ENCODE measurements around the gene CYB5A.

Gene CYB5A

DNA sequence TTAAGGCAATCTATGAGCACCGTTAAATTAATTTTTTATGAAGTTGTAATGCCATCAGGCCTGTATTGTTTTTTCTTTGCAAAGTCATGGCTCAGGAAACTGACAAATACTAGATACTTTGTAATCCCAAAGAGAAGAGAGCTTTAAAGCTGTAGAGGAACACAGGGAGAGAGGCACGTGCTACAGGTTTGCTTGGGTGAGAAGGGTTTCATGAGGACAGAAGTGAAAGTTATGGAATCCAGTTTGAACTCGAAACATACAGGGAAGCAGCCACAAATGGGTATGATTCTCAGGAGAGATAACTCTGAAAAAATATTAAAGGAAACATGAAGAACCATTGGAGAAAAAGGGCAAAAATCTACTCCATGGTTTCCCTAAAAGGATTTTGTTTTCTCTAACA, 49.8 kb downstream of the CYB5A start:
- DNase-seq: no peak

DNA sequence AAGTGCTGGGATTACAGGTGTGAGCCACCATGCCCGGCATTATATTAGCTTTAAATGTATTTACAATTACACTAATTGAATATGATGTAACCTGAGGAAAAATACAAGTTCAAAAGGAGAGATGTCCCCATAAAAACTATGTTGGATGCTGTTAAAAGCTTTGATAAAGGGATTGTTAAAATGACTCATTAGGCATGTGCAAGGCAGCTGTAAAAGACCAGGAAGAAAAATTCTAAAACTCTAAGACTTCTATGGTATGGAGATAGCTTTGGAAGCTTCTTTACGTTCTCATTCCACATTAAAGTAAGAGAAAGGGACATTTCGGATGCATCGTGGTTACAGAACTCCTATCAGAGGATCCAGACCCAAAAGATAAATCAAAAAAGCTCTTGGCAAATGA, 50.3 kb downstream of the CYB5A start:
- no peak for DNase-seq

GRCh38 chr18:74239567-74239966, 52.2 kb downstream of the CYB5A start:
- DNase-seq: no peak

DNA sequence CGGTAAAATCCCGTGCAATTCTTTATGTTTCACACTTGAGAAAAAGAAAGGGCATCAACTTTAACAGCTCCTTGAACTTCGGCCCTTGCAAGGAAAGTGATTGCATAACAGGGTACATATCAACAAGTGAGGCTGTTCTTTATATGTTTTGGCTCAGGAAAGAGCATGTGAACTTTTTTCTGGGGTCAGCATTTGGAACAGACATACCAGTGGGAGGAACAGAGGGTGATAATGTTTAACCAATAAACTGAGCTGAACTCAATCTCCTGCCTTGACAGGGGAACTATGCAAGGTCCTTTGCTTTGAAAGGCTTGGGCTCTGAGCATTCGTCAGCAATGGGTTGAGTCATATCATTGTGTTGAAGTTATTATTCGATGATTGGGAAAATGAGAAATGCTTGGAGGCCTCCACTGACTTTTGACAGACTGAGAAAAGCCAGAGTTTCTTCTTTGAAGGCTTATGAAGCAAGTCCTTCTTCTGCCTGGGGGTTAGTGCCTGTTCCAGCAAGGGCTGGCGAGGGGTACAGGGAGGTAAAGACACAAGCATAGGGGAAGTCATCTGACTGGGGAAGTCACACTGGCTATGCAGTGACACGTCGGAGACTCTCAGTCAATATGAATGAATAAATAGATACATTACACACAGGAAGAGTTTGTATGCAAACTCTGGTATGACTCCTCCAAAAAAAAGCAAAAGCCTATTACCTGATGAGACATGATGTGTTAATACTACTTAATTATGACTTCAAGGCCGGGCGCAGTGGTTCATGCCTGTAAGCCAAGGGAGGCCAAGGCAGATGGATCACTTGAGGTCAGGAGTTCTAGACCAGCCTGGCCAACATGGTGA, 57.2 kb downstream of the CYB5A start:
- no peak for DNase-seq

GRCh38 chr18:74233933-74234325, 57.8 kb downstream of the CYB5A start:
- DNase-seq: no peak

DNA sequence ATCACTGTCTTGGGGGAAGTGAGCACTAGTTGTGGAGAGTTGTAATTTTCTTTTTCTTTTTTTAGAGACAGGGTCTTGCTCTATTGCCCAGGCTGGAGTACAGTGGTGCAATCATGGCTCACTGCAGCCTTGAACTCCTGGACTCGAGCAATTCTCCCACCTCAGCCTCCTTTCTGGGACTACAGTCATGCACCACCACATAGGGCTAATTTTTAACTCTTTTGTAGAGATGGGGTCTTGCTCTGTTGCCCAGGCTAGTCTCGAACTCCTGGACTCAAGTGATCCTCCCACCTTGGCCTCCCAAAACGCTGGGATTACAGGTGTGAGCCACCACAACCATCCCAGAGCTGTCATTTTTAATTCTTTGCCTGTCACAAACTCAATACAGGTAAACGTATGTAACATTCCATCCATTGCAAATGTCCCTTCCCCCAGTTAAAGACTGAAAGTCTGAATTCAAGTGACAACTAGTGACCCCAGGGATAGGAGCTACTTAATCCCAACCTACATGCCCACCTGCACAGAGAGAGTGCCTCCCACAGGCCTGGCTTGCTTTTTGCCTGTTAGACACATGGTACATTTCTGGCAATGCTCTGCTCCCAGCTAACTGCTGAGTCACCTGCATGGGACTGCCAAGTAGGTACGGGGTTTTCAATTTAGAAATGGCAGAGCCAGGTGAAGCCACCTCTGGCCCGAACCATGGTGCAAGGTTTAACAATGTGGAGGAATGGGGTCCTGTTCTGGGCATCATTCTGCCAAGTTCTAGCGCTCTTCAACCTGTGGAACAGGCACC, 60.6 kb downstream of the CYB5A start:
- DNase-seq: no peak

DNA sequence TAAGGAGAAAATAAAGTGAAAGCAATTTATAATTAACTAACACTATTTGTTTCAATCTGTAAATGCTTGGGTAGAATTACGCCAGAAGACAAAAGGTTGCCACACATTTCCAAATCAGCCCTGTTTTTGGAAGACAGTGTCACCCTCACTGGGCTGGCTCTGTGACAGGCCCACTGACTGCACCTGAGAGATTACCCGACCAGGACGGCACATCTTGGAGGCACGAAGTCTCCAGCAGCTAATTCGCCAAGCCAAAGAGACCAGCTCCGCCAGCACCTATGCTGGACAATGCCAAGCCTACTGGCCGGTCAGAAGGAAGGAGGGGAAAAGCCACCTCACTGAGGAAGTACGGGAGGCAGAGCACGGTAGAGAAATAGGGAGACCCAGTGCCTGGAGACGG, 61.9 kb downstream of the CYB5A start:
- DNase-seq: no peak

DNA sequence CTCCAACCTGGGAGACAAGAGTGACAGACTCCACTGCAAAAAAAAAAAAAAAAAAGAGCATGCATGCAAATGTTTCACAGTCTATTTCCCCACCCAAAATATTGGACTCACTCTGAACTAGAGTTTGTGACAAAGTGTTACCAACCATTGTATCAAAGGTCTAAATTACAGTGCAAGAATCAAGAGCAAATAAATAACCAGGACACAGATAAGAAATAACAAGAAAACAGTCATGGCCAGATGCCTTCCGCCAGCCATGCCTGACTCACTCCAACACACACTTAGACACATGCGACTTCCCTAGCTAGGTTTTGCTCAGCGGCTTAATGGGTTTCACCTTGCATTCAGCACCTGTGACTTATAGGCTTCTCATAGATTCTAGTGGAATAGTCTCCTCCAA, 62.8 kb downstream of the CYB5A start:
- DNase-seq: no peak

DNA sequence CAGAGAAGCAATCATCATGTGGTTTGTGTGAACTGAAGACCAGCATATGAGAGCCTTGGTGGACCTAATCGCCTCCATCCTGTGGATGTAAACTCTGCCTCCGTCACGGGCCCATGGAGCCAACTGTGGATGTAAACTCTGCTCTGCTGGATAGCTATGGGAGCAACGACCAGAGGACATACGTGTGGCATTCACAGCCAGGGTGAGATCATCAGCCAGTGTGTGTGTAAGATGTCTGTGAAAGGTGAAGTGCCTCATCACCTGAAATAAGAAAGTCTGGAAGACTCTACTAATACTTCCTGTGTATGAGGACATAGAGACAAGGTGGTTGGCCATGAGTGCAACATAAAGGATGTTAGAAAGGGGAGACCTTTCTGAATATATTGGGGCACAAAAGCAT, 63.5 kb downstream of the CYB5A start:
- DNase-seq: no peak

DNA sequence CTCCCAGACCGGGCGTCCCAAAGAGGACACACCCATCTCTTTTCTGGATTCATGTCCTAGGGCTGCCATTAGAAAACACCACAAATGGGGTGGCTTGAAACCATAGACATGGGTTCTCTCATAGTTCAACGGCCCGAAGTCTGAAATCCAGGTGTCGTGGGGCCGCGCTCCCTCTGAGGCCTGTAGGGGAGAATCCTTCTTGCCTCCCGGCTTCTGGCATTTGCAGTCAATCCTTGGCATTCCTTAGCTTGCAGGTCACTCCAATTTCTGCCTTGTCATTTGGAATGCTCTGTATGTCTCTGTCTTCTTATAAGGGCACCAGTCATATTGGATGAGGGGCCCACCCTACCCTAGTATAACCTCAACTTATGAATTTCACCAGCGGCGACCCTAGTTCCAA, 65.1 kb downstream of the CYB5A start:
- DNase-seq: no peak

DNA sequence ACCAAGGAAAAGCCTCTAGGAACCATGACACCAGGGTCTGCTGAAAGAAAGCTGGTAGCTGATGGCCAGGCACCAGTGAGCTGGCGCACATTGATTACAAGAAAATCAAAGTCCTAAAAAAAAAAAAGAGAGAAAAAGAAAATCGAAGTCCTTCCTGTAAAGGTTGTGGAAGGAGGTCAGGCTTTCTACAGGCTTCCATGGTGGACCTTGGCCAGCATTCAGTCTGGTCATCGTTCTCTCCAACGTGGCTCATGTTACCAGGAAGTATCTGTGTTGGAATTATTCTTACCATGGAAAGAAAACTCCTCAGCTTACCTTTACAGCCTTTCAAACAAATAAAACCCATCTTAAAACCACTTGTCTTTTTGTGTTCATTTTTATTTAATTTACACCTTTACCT, 65.6 kb downstream of the CYB5A start:
- DNase-seq: no peak

- DNase-seq: no peak
Observed at GRCh38 chr18:74225193-74225840, 66.4 kb downstream of the CYB5A start.

DNA sequence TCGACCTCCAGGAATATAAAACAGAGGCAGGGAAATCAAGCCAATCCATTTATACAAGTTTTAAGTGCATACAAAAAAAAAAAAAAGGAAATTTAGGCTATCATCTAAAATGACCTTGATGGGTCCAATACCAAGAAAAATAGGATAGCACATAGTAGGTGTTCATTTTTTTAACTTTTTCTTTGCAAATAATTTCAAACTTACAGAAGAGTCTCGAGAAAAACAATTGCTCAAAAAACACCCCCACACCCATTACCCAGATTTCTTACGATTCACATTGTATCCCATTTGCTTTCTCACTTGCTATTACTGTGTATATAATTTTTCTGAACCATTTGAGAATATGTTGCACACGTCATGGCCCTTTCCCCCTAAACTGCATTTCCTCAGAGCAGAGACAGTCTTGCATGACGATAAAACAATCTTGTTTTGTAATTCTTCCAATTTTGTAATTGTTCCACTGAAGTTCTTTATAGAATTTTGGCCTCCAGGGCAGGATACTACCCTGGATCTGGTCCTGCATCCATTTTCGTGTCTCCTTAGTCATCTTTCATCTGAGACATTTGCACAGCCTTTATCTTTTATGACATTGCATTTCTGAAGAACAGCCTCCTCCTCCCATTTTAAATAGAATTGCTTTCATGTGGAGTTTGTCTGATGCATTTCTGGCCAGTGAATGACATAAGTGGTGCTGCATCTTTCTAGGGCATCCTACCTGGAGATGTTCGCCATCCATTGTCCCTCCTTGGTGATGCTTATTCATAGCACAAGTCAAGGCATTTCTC, 68.9 kb downstream of the CYB5A start:
- no peak for DNase-seq

DNA sequence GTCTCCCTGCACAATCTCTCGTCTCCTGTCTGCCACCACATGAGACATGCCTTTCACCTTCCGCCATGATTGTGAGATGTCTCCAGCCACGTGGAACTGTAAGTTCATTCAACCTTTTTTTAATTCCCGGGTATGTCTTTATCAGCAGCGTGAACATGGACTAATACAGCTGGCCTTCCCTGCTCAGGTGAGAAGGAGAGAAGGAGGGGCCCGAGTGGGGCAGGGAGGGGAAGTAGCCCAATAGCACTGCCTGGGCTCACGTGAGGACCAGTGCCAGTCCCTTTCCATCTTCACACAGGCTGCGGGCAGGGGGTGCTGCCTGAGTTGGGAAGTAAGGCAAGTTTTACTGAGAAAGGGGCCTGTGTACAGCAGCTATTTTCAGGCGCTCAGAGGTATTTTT, 70.7 kb downstream of the CYB5A start:
- DNase-seq: no peak

- DNase-seq: no peak
Observed at GRCh38 chr18:74219056-74219455, 72.7 kb downstream of the CYB5A start.

DNA sequence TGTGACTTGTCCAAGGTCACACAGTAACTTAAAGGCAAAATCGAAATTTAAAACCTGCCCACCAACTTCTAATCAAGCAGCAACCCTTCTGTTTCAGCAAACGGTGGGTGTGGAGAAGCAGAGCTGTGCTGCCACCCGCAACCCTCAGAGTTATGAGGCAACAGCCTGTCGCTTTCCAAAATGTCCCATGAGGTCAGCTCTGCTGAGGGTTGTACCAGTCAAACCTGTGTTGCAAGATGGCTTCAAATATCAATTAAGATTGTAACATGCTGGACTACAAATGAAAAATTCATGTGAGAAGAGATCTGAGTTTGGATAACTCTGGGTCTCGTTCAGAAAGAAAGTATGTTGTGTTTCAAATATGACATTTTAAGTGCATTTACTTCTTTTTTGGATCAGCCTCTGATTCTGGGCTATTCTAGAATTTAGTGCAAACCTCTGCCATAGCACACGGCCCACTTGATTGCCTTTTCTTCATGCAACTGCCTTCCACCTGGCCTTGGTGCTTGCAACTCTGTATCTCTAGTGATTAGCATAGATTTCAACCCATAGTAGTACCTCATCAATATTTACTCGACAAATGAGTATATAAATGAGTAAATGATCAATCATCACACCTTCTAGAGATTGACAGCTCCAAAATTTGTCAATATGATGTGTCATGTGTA, 74.2 kb downstream of the CYB5A start:
- DNase-seq: no peak

DNA sequence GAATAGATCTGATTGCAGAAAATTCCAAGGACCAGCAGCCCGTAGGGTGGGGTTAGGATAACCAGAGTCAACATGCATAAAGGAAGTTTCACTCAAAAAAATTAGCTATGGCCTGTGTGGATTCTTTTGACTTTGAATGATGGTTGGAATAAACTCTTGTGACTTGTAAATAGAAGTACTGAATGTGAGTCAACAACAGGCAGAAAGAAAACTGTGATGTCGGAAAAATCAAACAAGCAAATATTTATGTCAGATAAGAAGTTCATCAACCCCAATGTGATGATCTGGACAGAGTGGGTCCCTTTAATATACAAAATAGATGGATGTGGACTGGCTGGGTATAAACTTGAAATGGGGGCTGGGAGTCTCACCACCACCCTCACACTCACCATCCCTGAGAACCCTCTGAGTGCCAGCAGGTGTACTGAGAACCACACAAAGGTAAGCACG, 75.1 kb downstream of the CYB5A start:
- no peak for DNase-seq

- DNase-seq: no peak
Observed at GRCh38 chr18:74215863-74216262, 75.9 kb downstream of the CYB5A start.

DNA sequence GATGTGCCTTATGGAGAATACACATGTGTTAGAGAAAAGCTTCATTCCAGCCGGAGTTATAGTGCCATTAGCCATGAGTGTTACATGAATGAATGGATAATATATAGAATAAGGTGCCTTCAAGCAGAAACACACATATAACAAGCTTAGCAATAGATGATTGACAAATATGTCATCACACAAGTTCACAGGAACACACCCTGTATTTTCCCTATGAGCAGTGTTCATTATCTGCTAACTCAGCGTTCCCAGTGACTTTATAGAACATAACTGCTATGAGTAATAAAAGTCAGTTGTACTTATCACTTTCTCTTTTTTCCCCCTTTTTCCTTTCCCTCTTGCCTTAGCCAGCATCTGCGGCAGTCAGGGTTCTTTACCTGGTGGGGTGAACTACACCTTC, 78.3 kb downstream of the CYB5A start:
- DNase-seq: no peak

DNA sequence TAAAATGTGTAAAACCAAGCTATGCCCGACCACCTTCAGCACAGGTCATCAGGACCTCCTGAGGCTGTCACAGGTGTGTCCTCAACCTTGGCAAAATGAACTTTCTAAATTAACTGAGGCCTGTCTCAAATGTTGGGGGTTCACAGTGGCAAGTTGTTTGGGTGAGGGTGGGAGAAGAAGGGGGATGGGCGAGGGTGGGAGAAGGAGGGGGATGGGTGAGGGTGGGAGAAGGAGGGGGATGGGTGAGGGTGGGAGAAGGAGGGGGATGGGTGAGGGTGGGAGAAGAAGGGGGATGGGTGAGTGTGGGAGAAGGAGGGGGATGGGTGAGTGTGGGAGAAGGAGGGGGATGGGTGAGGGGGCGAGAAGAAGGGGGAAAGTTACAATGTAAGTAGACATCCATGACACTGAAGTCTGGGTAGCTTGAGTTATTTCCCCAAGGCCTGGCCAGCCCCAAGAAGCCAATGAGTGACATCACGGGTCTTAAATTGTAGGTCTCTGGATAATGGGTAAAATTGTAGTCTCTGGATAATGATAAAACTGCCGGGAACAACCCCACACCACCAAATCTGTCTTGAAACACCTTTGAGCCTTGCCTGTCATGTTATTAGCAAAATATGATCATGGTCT, 87.1 kb downstream of the CYB5A start:
- no peak for DNase-seq

DNA sequence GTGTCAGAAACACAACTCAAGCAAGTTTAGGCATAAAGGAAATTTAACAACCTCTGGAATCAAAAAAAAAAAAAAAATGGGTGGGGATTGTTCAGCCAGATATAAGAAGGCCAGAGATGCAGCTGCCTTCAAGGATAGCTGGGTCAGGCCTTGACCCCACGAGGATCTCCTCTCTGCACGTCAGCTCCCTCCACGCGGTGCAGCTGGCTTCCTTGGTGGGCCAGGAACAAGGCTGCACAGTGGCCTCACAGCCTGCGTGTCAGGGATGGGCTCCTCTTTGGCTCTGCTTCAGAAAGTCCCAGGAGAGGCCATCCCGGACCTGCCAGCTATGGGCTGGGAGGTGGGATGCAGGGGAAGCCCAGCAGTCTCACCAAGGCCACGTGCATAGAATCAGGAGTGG, 88.0 kb downstream of the CYB5A start:
- no peak for DNase-seq

All from CD4-positive, alpha-beta T cell treated with Interleukin-10 for 1 hour (primary cell).